Testis (tissue), 3 donors: ENCODE data around the gene HOXA7. TPM values are rescaled to one million over a fixed set of nuclear protein-coding genes. Genes with fewer than 3 reads are reported as not detected.

Source experiments
- DNase-seq: peaks from one replicate; pipeline ENCODE4 v3.0.0-alpha.2; 2019
- H3K27ac ChIP-seq, 2 donors: fragments of 200-600 bp; sonication (generic); one replicate each; pipeline ENCODE4 v1.5.1; 2019
- H3K27me3 ChIP-seq: fragments of 200-600 bp; sonication (generic); one replicate; pipeline ENCODE4 v1.5.1; 2019
- H3K36me3 ChIP-seq: fragments of 200-600 bp; sonication (generic); one replicate; pipeline ENCODE4 v1.5.1; 2017; ENCODE audit warnings: low read depth; ENCODE audit errors: missing control alignments
- H3K4me1 ChIP-seq: fragments of 200-600 bp; sonication (generic); one replicate; pipeline ENCODE4 v1.5.1; 2019
- H3K4me3 ChIP-seq, 2 donors: fragments of 200-600 bp; sonication (generic); one replicate each; pipeline ENCODE4 v1.5.1; 2017 to 2019
- H3K9me3 ChIP-seq: fragments of 200-600 bp; sonication (generic); one replicate; pipeline ENCODE4 v1.5.1; 2017
- POLR2A ChIP-seq: fragments of 450-650 bp; IDR thresholded peaks from one replicate; pipeline ENCODE4 v1.6.1; 2017; ENCODE audit warnings: antibody characterized with exemption, mild to moderate bottlenecking, moderate library complexity
- WGBS, 2 donors: methylation state at CpG; one replicate each; pipeline ENCODE4 v1.1.5; 2018; 5-methylcytosine and 5-hydroxymethylcytosine counted together
- intact Hi-C: fragments of 100-400 bp; cut with DNase I; formaldehyde crosslinking; loops from one replicate; pipeline ENCODE4 v1.15.1; 2023; ENCODE audit warnings: low total_unique reads
- polyA plus RNA-seq: library from polyadenylated mRNA; stranded (reverse); fragments of 350-450 nt; fragmentation: Illumina TruSeq; extraction: RNeasy Lipid Tissue Mini Kit (QIAGEN cat#74804); gene quantifications from one replicate; pipeline ENCODE4 v1.2.3, GENCODE V29; 2014; ENCODE audit warnings: low read depth, low replicate concordance; ENCODE audit not compliant: insufficient read depth
- total RNA-seq, 2 donors: library from RNA; depleted of rRNA; stranded (reverse); fragments of >200 nt; gene quantifications; one replicate each; pipeline ENCODE4 v1.2.3, GENCODE V29; 2016
- TF ChIP-seq, protein P1 (sequence below), 3 experiments: fragments of 450-650 bp in 2 of 3; fragments of 200-600 bp in 1 of 3; sonication (generic) in 1 of 3; IDR thresholded peaks; one replicate each; pipeline ENCODE4 v1.5.1; 2016 to 2019; ENCODE audit warnings: antibody characterized with exemption in 3 of 3, mild to moderate bottlenecking in 2 of 3, moderate library complexity in 1 of 3

The HOXA7 gene
- total and polyA plus RNA-seq, 3 donors from 2014 or later, result 3.1 to 13.1 (median 7.8) TPM

DNA sequence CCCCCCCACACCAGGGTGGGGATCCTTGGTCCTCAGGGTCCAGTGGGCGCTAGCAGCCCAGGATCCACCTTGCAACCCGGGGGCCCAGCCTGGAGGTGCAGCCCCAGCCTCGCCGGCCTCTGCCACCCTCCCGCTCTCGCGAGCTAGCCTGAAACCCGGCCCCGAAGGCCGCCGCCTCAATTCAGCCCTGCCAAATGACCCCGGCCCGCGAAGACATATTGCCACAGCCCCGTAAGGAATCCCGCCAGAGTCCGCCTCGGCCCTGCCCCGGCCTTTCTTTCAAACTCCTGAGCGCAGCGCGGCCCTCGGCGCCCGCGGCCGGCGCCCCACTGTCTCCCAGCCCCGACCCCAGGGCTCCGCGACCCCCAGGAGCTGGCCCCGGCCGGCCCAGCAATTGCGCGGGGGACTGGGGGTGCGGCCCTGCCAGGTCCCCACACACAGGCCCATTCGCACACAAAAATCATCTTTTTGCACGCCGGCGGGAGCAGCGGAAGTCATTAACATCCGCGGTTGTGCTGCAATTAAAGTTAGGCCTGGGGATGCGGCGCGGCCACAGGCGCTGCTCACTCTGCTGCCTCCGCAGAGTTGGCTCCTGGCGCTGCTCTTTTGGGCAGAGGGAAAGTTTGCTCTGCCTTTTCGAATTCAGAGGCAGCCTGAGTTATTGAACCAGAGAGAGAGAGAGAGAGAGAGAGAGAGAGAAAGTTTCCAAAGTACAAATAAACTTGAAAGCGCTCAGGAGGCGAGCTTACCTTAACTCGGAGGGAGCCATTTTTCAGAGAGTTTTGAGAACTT is 16.9 kb downstream of the HOXA7 start:
- Histone ChIP-seq H3K27ac (no peak overlapping the region), H3K4me3 (peak overlapping the region; percentile 33 to 48), H3K36me3 (no peaks in the 10 kb centered on the region), H3K4me1 (peaks cover 4% of the 10 kb centered on the region), H3K9me3 (no peaks in the 10 kb centered on the region), H3K27me3 (no peaks in the 10 kb centered on the region)
- peak; percentile 16 for DNase-seq
- no peak for TF ChIP-seq POLR2A
- TF ChIP-seq, protein P1, sequence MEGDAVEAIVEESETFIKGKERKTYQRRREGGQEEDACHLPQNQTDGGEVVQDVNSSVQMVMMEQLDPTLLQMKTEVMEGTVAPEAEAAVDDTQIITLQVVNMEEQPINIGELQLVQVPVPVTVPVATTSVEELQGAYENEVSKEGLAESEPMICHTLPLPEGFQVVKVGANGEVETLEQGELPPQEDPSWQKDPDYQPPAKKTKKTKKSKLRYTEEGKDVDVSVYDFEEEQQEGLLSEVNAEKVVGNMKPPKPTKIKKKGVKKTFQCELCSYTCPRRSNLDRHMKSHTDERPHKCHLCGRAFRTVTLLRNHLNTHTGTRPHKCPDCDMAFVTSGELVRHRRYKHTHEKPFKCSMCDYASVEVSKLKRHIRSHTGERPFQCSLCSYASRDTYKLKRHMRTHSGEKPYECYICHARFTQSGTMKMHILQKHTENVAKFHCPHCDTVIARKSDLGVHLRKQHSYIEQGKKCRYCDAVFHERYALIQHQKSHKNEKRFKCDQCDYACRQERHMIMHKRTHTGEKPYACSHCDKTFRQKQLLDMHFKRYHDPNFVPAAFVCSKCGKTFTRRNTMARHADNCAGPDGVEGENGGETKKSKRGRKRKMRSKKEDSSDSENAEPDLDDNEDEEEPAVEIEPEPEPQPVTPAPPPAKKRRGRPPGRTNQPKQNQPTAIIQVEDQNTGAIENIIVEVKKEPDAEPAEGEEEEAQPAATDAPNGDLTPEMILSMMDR (IDR thresholded peaks at IDR 0.05), result no peak
- WGBS, 2 donors, result 22 to 31% methylated on average over 23 to 53 of the region's 53 CpGs
- intact Hi-C loops, result no loop called here

DNA sequence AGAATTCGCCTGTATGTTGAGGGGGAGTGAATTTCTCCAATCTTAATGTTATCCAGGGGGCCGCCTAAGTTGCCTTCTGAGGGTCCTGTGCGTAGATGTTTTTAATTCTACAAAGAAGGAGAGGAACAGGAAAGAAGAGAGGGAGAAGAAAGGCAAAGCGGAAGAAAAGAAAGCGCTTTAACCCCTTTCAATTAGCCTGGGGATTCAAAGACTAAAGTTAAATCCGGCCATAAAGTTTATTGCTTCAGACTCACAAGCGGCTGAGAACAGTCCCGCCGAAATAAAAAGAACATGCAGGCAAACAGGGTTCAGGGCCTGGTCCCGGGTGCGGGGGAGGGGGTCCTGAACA is 17.5 kb downstream of the HOXA7 start:
- DNase-seq, result no peak
- no peak overlapping the region for H3K27ac ChIP-seq
- H3K4me1 ChIP-seq, result peaks cover 1% of the 10 kb centered on the region
- no peaks in the 10 kb centered on the region for H3K27me3 ChIP-seq
- peak overlapping the region; percentile 33 to 48 for H3K4me3 ChIP-seq
- intact Hi-C loops, result no loop called here
- 44 to 52% methylated on average over 11 of the region's 11 CpGs for WGBS, 2 donors
- H3K36me3 ChIP-seq, result no peaks in the 10 kb centered on the region
- H3K9me3 ChIP-seq, result no peaks in the 10 kb centered on the region
- TF ChIP-seq, protein P1 (IDR thresholded peaks at IDR 0.05), result no peak
- no peak for TF ChIP-seq POLR2A

DNA sequence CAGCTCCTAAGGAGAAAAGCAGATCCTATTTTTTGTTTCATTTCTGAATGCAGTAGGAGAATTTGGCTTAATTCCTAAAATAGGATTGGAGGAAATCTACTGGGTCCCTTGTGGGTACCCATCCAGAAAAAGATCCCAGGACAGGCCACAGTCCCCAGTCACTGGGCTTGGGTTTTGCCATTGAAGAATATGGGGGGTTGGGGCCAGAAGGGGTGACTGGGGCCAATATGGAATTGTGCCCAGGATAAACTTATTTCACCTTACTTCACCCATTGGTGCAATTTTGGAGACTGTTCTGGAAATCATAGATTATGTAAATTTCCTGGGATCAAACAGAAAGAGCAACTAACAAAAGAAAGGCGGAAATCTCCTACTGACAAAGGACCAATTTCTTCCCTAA is 18.0 kb downstream of the HOXA7 start:
- no peaks in the 10 kb centered on the region for H3K4me1 ChIP-seq
- no peak overlapping the region for H3K4me3 ChIP-seq
- 59 to 79% methylated on average over 1 of the region's 1 CpG for WGBS, 2 donors
- no peaks in the 10 kb centered on the region for H3K27me3 ChIP-seq
- H3K36me3 ChIP-seq, result no peaks in the 10 kb centered on the region
- no peak for DNase-seq
- intact Hi-C loops, result no loop called here
- TF ChIP-seq, protein P1 (IDR thresholded peaks at IDR 0.05), result no peak
- no peak for TF ChIP-seq POLR2A
- no peak overlapping the region for H3K27ac ChIP-seq
- H3K9me3 ChIP-seq, result no peaks in the 10 kb centered on the region

DNA sequence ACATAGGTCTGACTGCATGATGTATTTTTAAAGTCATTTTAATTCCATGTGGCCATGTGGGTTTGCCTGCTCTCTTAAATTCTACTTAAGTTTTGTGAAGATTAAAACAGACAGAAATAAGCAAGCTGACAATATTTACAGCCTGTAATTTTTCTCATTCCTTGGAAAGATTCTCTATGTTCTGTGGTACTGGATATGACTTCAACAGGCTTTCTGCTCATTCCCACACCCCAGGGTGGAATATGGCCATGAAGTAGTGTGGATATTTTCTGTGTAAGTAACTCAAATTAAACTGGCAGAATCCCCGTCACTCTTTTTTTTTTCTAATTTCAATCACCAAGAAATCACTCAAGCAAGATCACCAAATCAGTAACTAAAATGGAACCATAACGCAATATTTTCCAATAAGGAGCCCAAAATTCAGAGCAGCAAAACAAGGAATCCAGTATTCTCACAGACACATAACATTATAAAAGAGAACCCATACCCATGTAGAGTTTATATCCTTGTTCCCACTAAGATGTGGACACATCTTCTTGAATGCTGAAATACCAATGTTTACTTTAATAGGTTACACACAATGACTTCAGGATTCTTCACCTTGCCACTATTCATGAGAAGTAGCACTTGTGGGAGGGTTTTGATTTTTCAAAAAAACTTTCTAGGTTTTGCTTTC is 18.7 kb downstream of the HOXA7 start:
- H3K4me1 ChIP-seq, result no peaks in the 10 kb centered on the region

More for the DNA sequence above, 18.7 kb downstream of the HOXA7 start:
- H3K4me3 ChIP-seq, result no peak overlapping the region
- no peak for DNase-seq
- no peaks in the 10 kb centered on the region for H3K36me3 ChIP-seq
- WGBS, 2 donors, result 87 to 93% methylated on average over 2 of the region's 2 CpGs
- no peaks in the 10 kb centered on the region for H3K9me3 ChIP-seq
- intact Hi-C loops, result no loop called here
- H3K27ac ChIP-seq, result no peak overlapping the region
- no peak for TF ChIP-seq POLR2A
- TF ChIP-seq, protein P1 (IDR thresholded peaks at IDR 0.05), result no peak
- no peaks in the 10 kb centered on the region for H3K27me3 ChIP-seq
